ENCODE data around the gene SUPT3H.

GRCh38 chr6:45092135-45092534 lies 285.6 kb downstream of the SUPT3H start:
- no peak for TF ChIP-seq CTCF (conservative IDR thresholded peaks at IDR 0.05)
- TF ChIP-seq ZFX (IDR thresholded peaks at IDR 0.05) = no peak
